ENCODE results near the gene THADA. TPM values are rescaled to one million over a fixed set of nuclear protein-coding genes. Genes with fewer than 3 reads are reported as not detected.
A peak's percentile ranks its signal among the peaks of the same experiment; 100 is the strongest.

THADA gene
- total RNA-seq, 3 donors from 2014 or later (not counting 1 experiment from before 2014, with no cell fraction given): 34.1 to 35.7 (median 35.3) TPM

GRCh38 chr2:43402002-43402401 is 193.8 kb downstream of the THADA start:
- H3K36me3 ChIP-seq (ENCODE audit: control insufficient read depth, insufficient read depth, low read length): peaks cover 3% of the 10 kb centered on the region
- ATAC-seq (peak; percentile 21 to 44 (median 30)), DNase-seq (no peak)
- H3K27ac ChIP-seq (ENCODE audit: low read length): no peak overlapping the region
- H3K4me1 Mint-ChIP-seq: peaks cover 6 to 13% of the 10 kb centered on the region in 2 donors
- intact Hi-C loops (cut with micrococcal nuclease): no loop called here
- WGBS (ENCODE audit: insufficient coverage): 77% methylated on average over 4 of the region's 5 CpGs
- no peak overlapping the region for H3K4me3 Mint-ChIP-seq
- peaks cover 7% of the 10 kb centered on the region for H3K4me1 ChIP-seq (ENCODE audit: control insufficient read depth, insufficient read depth, low read length)
- no peak overlapping the region for H3K4me3 ChIP-seq (ENCODE audit: low read length)
- no peaks in the 10 kb centered on the region for H3K9me3 Mint-ChIP-seq
- H3K36me3 Mint-ChIP-seq: no peaks in the 10 kb centered on the region
- TF ChIP-seq CTCF (IDR thresholded peaks at IDR 0.05): no peak
- H3K27me3 Mint-ChIP-seq (ENCODE audit: low read depth in 2 of 2): no peaks in the 10 kb centered on the region
- H3K9me3 ChIP-seq (ENCODE audit: control insufficient read depth, insufficient read depth, low read length): no peaks in the 10 kb centered on the region
- no peak overlapping the region for H3K27ac Mint-ChIP-seq
- H3K27me3 ChIP-seq (ENCODE audit: control insufficient read depth, insufficient read depth, low read length): no peaks in the 10 kb centered on the region

- Mint-ChIP-seq H3K27ac (no peak overlapping the region), H3K27me3 (ENCODE audit: low read depth in 2 of 2) (no peaks in the 10 kb centered on the region), H3K36me3 (no peaks in the 10 kb centered on the region), H3K9me3 (no peaks in the 10 kb centered on the region), H3K4me3 (no peak overlapping the region), H3K4me1 (peaks cover 4 to 12% of the 10 kb centered on the region in 2 donors)
- peaks cover 5% of the 10 kb centered on the region for H3K36me3 ChIP-seq (ENCODE audit: control insufficient read depth, insufficient read depth, low read length)
- no peak for ATAC-seq
- H3K4me1 ChIP-seq (ENCODE audit: control insufficient read depth, insufficient read depth, low read length): no peaks in the 10 kb centered on the region
- H3K27ac ChIP-seq (ENCODE audit: low read length): no peak overlapping the region
- H3K4me3 ChIP-seq (ENCODE audit: low read length): no peak overlapping the region
- intact Hi-C loops (cut with micrococcal nuclease): no loop called here
- WGBS (ENCODE audit: insufficient coverage): 96% methylated on average over 3 of the region's 3 CpGs
- no peaks in the 10 kb centered on the region for H3K27me3 ChIP-seq (ENCODE audit: control insufficient read depth, insufficient read depth, low read length)
- no peak for DNase-seq
- H3K9me3 ChIP-seq (ENCODE audit: control insufficient read depth, insufficient read depth, low read length): no peaks in the 10 kb centered on the region
- no peak for TF ChIP-seq CTCF (IDR thresholded peaks at IDR 0.05)
Observed at GRCh38 chr2:43400508-43400907, 195.3 kb downstream of the THADA start.

- Mint-ChIP-seq H3K36me3 (peaks cover 2% of the 10 kb centered on the region), H3K4me3 (no peak overlapping the region)
- peaks cover 8% of the 10 kb centered on the region for H3K36me3 ChIP-seq (ENCODE audit: control insufficient read depth, insufficient read depth, low read length)
Observed at GRCh38 chr2:43399515-43400264, 196.1 kb downstream of the THADA start.

More at GRCh38 chr2:43399515-43400264, 196.1 kb downstream of the THADA start:
- Histone ChIP-seq H3K27ac (ENCODE audit: low read length) (no peak overlapping the region), H3K27me3 (ENCODE audit: control insufficient read depth, insufficient read depth, low read length) (no peaks in the 10 kb centered on the region), H3K4me3 (ENCODE audit: low read length) (no peak overlapping the region), H3K4me1 (ENCODE audit: control insufficient read depth, insufficient read depth, low read length) (no peaks in the 10 kb centered on the region), H3K9me3 (ENCODE audit: control insufficient read depth, insufficient read depth, low read length) (no peaks in the 10 kb centered on the region)
- DNase-seq (no peak), ATAC-seq (no peak)
- 73% methylated on average over 1 of the region's 4 CpGs for WGBS (ENCODE audit: insufficient coverage)
- Mint-ChIP-seq H3K27me3 (ENCODE audit: low read depth in 2 of 2) (no peaks in the 10 kb centered on the region), H3K9me3 (no peaks in the 10 kb centered on the region), H3K4me1 (peaks cover 0 to 8% of the 10 kb centered on the region in 2 donors), H3K27ac (no peak overlapping the region)
- no peak for TF ChIP-seq CTCF (IDR thresholded peaks at IDR 0.05)
- intact Hi-C loops (cut with micrococcal nuclease): no loop called here

All from natural killer cell (primary cell).